Neural progenitor cell (in vitro differentiated cells): Measurements from ENCODE around the gene CCDC188. TPM values are rescaled to one million over a fixed set of nuclear protein-coding genes. Genes with fewer than 3 reads are reported as not detected.
A peak's percentile ranks its signal among the peaks of the same experiment; 100 is the strongest.

Experiments
- DNase-seq: peaks from one replicate; pipeline ENCODE4 v3.0.0-alpha.2; 2016; ENCODE audit warnings: low spot score
- H2AFZ ChIP-seq: fragments of 200-600 bp; sonication (generic); replicated peaks from 2 replicates; pipeline ENCODE4 v1.6.1; 2016; ENCODE audit warnings: antibody characterized with exemption
- H3F3A ChIP-seq: fragments of 200-600 bp; sonication (generic); 2 replicates; pipeline ENCODE4 v1.6.1; 2016; ENCODE audit warnings: antibody characterized with exemption, low read depth
- H3K27ac ChIP-seq: fragments of 200-600 bp; sonication (generic); 2 replicates; pipeline ENCODE4 v1.5.1; 2016; ENCODE audit warnings: mild to moderate bottlenecking
- H3K27me3 ChIP-seq: fragments of 200-600 bp; sonication (generic); 2 replicates; pipeline ENCODE4 v1.6.1; 2016; ENCODE audit warnings: mild to moderate bottlenecking, moderate library complexity
- H3K36me3 ChIP-seq: fragments of 200-600 bp; sonication (generic); 2 replicates; pipeline ENCODE4 v1.5.1; 2016
- H3K4me1 ChIP-seq: fragments of 200-600 bp; sonication (generic); 2 replicates; pipeline ENCODE4 v1.6.1; 2016; ENCODE audit warnings: mixed run types
- H3K4me2 ChIP-seq: fragments of 200-600 bp; sonication (generic); 2 replicates; pipeline ENCODE4 v1.6.1; 2016
- H3K4me3 ChIP-seq: fragments of 200-600 bp; sonication (generic); 2 replicates; pipeline ENCODE4 v1.5.1; 2016
- H3K79me2 ChIP-seq: fragments of 200-600 bp; sonication (generic); 2 replicates; pipeline ENCODE4 v1.6.1; 2016; ENCODE audit warnings: low read depth
- H3K9ac ChIP-seq: fragments of 200-600 bp; sonication (generic); 2 replicates; pipeline ENCODE4 v1.6.1; 2016
- H3K9me3 ChIP-seq: fragments of 200-600 bp; sonication (generic); 2 replicates; pipeline ENCODE4 v1.5.1; 2016; ENCODE audit warnings: low read depth
- H4K20me1 ChIP-seq: fragments of 200-600 bp; sonication (generic); 2 replicates; pipeline ENCODE4 v1.6.1; 2016; ENCODE audit warnings: low read depth
- H3K27ac Mint-ChIP-seq: 3 replicates; pipeline ENCODE4 v1.8.0; 2021; ENCODE audit warnings: mixed read lengths
- H3K27me3 Mint-ChIP-seq: 2 replicates; pipeline ENCODE4 v1.8.0; 2022; ENCODE audit warnings: low read depth, mild to moderate bottlenecking, inconsistent platforms, moderate library complexity, mixed read lengths; ENCODE audit not compliant: insufficient read depth
- H3K36me3 Mint-ChIP-seq: 3 replicates; pipeline ENCODE4 v1.8.0; 2021; ENCODE audit warnings: mixed read lengths
- H3K4me1 Mint-ChIP-seq: 3 replicates; pipeline ENCODE4 v1.8.0; 2021; ENCODE audit warnings: mixed read lengths
- H3K4me3 Mint-ChIP-seq: 3 replicates; pipeline ENCODE4 v1.8.0; 2021; ENCODE audit warnings: mild to moderate bottlenecking, moderate library complexity, mixed read lengths
- H3K9me3 Mint-ChIP-seq: 3 replicates; pipeline ENCODE4 v1.8.0; 2020; ENCODE audit warnings: mixed read lengths
- CTCF ChIP-seq: fragments of 200-600 bp; sonication (generic); IDR thresholded peaks from 2 replicates; pipeline ENCODE4 v1.5.1; 2017; ENCODE audit warnings: antibody characterized with exemption, mild to moderate bottlenecking
- EZH2 ChIP-seq: fragments of 200-600 bp; sonication (generic); IDR thresholded peaks from 2 replicates; pipeline ENCODE4 v1.6.1; 2017; ENCODE audit warnings: antibody characterized with exemption, mild to moderate bottlenecking, moderate library complexity
- EZH2phosphoT487 ChIP-seq: fragments of 200-600 bp; sonication (generic); IDR thresholded peaks from 2 replicates; pipeline ENCODE4 v1.6.1; 2017; ENCODE audit warnings: antibody characterized with exemption
- total RNA-seq: library from RNA; depleted of rRNA; stranded (reverse); fragments of >200 nt; gene quantifications from 2 replicates; pipeline ENCODE4 v1.2.3, GENCODE V29; 2015; ENCODE audit warnings: low replicate concordance

The CCDC188 gene
- total RNA-seq, 1 donor from 2014 or later: not detected

DNA sequence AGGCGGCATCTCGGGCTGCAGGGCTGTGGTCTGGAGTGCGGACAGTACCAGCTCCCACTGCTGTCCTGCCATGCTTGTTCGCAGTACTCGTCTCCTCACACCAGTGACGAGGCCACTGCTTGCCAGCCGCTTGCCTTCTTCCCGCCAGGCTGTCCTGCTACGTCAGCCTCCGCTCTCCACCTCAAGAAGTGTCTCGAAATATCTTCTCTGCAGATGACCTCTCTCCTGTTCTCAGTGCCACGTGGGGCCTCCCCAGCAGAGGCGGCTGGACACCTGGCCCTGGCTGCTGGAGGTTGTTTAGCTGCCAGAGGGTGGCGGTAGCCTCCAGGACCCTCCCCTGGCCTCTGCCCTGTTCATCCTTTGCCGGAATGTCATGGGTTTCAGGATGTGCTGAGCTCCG, 3.1 kb upstream of the CCDC188 start:
- Mint-ChIP-seq H3K36me3 (no peaks in the 10 kb centered on the region), H3K27me3 (no peaks in the 10 kb centered on the region), H3K9me3 (no peaks in the 10 kb centered on the region), H3K4me1 (peaks cover 39% of the 10 kb centered on the region), H3K27ac (no peak overlapping the region), H3K4me3 (no peak overlapping the region)
- Histone ChIP-seq H3K9ac (no peak overlapping the region), H3K4me1 (peaks cover 9% of the 10 kb centered on the region), H2AFZ (no peak overlapping the region), H3K4me3 (no peak overlapping the region), H3F3A (no peaks in the 10 kb centered on the region), H3K9me3 (no peaks in the 10 kb centered on the region), H3K36me3 (no peaks in the 10 kb centered on the region), H4K20me1 (no peaks in the 10 kb centered on the region), H3K4me2 (no peak overlapping the region), H3K27me3 (no peaks in the 10 kb centered on the region), H3K79me2 (no peaks in the 10 kb centered on the region), H3K27ac (no peak overlapping the region)
- TF ChIP-seq EZH2phosphoT487: no peak
- peak; percentile 44 for TF ChIP-seq CTCF
- no peak for TF ChIP-seq EZH2
- DNase-seq: peak; percentile 62

- no peak overlapping the region for H3K4me3 ChIP-seq
- no peak overlapping the region for H3K4me3 Mint-ChIP-seq
- no peaks in the 10 kb centered on the region for H3K79me2 ChIP-seq
- TF ChIP-seq EZH2phosphoT487: no peak
- TF ChIP-seq CTCF: no peak
- no peak for TF ChIP-seq EZH2
- H2AFZ ChIP-seq: no peak overlapping the region
- H3K4me2 ChIP-seq: no peak overlapping the region
- H3K9me3 Mint-ChIP-seq: no peaks in the 10 kb centered on the region
- no peak for DNase-seq
- peaks cover 36% of the 10 kb centered on the region for H3K4me1 Mint-ChIP-seq
- no peaks in the 10 kb centered on the region for H4K20me1 ChIP-seq
- no peaks in the 10 kb centered on the region for H3K9me3 ChIP-seq
- no peak overlapping the region for H3K27ac ChIP-seq
- H3K27me3 Mint-ChIP-seq: no peaks in the 10 kb centered on the region
- H3K9ac ChIP-seq: no peak overlapping the region
- no peaks in the 10 kb centered on the region for H3K36me3 Mint-ChIP-seq
- H3K27ac Mint-ChIP-seq: no peak overlapping the region
- H3K27me3 ChIP-seq: no peaks in the 10 kb centered on the region
- no peaks in the 10 kb centered on the region for H3K36me3 ChIP-seq
- H3K4me1 ChIP-seq: peaks cover 9% of the 10 kb centered on the region
- no peaks in the 10 kb centered on the region for H3F3A ChIP-seq
Measured at GRCh38 chr22:20152464-20152890, 1.6 kb upstream of the CCDC188 start.

DNA sequence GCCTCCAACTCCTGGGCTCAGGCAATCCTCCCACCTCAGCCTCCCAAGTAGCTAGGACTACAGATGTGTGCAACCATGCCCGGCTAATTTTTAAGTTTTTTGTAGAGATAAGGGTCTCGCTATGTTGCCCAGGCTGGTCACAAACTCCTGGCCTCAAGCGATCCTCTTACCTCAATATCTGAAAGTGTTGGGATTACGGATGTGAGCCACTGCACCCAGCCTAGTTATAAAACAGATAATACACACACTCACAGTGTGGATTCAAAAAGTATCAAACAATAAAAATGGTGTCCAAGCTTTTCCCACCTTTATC, 377 bp upstream of the CCDC188 start:
- H3K9me3 ChIP-seq: no peaks in the 10 kb centered on the region
- H3K9ac ChIP-seq: no peak overlapping the region
- H3K27ac ChIP-seq: no peak overlapping the region
- Mint-ChIP-seq H3K36me3 (no peaks in the 10 kb centered on the region), H3K9me3 (no peaks in the 10 kb centered on the region), H3K27me3 (no peaks in the 10 kb centered on the region), H3K4me1 (peaks cover 33% of the 10 kb centered on the region), H3K4me3 (no peak overlapping the region), H3K27ac (peak overlapping the region; percentile 78)
- TF ChIP-seq EZH2phosphoT487 (no peak), EZH2 (no peak), CTCF (no peak)
- peaks cover 9% of the 10 kb centered on the region for H3K4me1 ChIP-seq
- H2AFZ ChIP-seq: no peak overlapping the region
- no peak overlapping the region for H3K4me3 ChIP-seq
- no peak for DNase-seq
- no peaks in the 10 kb centered on the region for H3K27me3 ChIP-seq
- H3K4me2 ChIP-seq: no peak overlapping the region
- H3K79me2 ChIP-seq: no peaks in the 10 kb centered on the region
- no peaks in the 10 kb centered on the region for H3K36me3 ChIP-seq
- no peaks in the 10 kb centered on the region for H4K20me1 ChIP-seq
- H3F3A ChIP-seq: no peaks in the 10 kb centered on the region
